Fibroblast of mammary gland (primary cell): ENCODE data around the gene PDILT.

Experiments used
- DNase-seq: peaks from one replicate; pipeline ENCODE4 v3.0.0-alpha.2; 2010; ENCODE audit warnings: low read depth
- H3K4me3 ChIP-seq: 2 replicates; pipeline ENCODE4 v1.5.1; 2011; ENCODE audit warnings: low read depth, mild to moderate bottlenecking, low read length, moderate library complexity; ENCODE audit not compliant: control insufficient read depth
- TF ChIP-seq, protein P1 (sequence below): conservative IDR thresholded peaks from 2 replicates; pipeline ENCODE4 v1.5.1; 2011; ENCODE audit warnings: low read depth, low read length, inconsistent platforms; ENCODE audit not compliant: control insufficient read depth, insufficient read depth

PDILT gene

DNA sequence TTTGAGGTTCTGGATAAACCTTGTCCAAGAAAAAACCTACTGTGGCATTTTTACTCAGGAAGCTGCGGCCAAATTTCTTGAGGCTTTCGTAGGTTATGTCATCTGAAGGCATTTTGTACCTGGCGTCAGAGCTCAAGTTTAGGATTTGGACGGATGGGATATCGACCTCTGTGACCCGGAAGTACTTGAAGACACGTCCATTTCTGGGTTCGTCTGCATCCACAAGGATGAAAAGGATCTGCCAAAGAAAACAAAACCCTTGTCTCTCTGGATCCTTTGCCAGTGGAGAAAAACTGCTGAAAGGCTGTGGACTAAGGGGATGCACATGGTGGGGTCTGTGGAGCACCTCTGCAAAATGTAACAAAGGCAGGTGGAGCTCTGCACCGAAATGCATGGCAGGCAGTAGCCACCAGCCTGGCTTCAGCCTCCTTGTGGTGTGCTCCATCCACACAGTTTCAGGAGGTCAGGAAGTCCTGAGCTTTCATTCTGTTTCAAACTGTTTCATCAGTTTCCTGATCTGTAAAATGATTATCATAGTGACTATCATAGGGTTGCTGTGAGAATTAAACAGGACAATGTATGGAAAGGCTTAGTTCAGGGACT, 35.0 kb downstream of the PDILT start:
- TF ChIP-seq, protein P1, sequence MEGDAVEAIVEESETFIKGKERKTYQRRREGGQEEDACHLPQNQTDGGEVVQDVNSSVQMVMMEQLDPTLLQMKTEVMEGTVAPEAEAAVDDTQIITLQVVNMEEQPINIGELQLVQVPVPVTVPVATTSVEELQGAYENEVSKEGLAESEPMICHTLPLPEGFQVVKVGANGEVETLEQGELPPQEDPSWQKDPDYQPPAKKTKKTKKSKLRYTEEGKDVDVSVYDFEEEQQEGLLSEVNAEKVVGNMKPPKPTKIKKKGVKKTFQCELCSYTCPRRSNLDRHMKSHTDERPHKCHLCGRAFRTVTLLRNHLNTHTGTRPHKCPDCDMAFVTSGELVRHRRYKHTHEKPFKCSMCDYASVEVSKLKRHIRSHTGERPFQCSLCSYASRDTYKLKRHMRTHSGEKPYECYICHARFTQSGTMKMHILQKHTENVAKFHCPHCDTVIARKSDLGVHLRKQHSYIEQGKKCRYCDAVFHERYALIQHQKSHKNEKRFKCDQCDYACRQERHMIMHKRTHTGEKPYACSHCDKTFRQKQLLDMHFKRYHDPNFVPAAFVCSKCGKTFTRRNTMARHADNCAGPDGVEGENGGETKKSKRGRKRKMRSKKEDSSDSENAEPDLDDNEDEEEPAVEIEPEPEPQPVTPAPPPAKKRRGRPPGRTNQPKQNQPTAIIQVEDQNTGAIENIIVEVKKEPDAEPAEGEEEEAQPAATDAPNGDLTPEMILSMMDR = no peak
- DNase-seq = no peak
- no peak overlapping the region for H3K4me3 ChIP-seq

DNA sequence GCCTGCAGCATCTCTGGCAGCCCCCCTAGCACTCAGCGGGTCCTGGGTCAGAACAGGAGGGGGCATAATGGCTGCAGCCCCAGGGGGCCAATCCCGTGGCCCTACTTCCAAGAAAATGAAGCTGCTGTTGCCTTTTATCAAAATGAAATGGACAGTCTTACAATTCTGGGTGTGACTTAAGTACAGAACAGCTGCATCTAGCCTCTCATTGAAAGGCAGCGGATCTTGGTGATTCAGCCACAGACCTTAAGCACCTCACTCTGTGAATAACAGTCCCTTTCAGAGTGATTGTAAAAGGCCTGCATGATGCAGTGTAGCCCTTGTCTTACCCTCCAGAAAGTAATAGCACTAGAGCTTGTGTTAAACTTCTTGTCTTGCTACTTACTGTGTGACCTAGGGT, 40.5 kb downstream of the PDILT start:
- DNase-seq = no peak
- TF ChIP-seq, protein P1 = no peak
- H3K4me3 ChIP-seq = no peak overlapping the region

DNA sequence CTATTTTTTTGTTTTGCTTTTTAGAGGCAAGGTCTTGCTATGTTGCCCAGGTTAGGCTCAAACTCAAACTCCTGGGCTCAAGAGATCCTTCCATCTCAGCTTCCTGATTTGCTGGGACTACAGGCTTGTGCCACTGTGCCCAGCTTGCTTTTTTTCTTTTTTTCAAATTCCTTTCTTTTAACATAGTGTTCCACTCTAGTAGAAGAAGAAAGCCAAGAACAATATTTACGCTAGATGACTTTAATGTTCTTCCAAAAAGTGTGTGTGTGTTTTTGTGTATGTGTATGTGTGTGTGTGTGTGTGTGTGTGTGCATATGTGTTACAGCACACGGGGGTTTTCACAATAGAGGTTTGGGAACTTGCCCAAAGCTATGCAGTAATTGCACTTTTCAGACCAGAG, 41.3 kb downstream of the PDILT start:
- TF ChIP-seq, protein P1 = no peak
- no peak for DNase-seq
- H3K4me3 ChIP-seq = no peak overlapping the region

DNA sequence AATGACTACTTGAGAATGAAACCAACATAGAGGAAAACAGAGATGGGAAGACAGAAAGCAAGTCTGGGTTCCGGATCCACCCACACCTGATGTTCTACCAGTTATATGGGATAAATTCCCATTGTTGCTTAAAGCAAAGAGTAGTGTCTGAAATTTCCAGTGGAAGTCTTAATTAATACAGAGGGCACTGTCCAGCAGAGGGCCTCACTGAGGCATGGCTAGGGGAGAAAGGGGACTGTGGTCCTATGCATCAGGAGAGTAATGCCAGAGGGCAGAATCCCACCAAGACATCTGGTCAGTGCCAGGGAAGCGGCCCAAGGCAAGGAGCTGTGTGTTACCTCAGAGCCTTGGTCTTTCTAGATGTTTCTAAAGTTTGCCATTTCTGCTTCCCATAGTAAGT, 44.5 kb downstream of the PDILT start:
- no peak overlapping the region for H3K4me3 ChIP-seq
- TF ChIP-seq, protein P1 = no peak
- DNase-seq = no peak

DNA sequence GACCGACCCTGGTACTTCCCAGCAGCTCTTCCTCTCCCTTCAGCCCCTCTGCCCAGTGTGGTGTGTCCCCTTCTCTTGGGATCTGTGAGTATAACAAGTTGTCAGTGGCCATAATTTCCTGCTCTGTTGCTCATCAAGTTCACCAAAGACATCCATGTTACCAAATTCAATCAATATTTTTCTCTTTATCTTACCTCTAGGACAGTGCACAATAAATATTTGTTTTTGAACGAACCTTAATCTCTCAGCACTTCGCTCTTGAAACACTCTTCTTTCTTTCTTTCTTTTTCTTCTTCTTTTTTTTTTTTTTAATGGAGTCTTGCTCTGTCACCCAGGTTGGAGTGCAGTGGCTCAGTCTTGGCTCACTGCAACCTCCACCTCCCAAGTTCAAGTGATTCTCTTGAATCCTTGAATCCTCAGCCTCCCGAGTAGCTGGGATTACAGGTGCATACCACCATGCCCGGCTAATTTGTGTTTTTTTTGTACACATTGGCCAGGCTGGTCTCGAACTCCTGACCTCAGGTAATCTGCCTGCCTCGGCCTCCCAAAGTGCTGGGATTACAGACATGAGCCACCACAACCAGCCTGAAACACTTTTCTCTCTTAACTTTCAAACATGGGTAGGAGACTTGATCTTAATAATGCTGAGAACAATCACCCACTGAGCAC, 49.3 kb downstream of the PDILT start:
- TF ChIP-seq, protein P1 = no peak
- no peak overlapping the region for H3K4me3 ChIP-seq
- DNase-seq = no peak

DNA sequence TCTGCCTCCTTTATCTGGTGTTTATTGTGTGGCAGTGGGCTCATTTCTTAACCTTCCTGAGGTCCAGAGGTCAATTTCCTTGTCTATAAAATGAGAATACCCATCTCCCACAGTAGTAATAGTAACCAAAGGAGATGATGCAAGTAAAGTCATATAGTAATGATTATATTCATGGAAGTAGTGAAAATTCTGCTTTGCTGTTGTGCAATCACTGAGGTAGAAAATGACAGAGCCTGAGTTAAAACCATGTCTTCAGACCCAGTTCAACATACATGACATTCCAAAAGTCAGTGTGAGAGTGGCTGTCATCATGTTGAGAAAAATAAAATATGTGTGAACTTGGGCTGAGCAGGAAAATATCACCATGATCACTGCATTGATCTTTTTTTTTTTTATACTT, 51.2 kb downstream of the PDILT start:
- TF ChIP-seq, protein P1 = no peak
- no peak overlapping the region for H3K4me3 ChIP-seq

DNA sequence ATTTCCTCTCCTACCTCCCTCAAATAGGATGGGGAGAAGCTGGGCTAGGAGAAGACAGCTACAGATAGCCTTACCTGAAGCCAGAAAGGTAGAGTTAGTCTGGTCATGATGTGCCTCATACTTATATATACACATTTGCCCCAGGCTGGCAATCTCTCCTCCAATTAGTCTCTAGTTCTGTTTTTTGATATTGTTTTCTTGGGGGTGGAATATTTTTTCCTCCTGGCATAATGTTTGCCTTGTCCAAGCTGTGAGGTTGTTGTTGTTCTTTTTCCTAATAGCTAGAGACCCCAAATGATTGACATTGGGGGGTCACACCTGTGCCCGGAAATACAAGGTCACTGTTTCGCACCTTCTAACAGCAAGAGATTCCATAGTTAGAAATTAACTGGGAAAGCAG, 51.9 kb downstream of the PDILT start, which contains the start of gene UMOD:
UMOD (minus strand) TSS at position 101 of the 400 bp plus-strand sequence. CDS start 1,978 bp downstream, outside the sequence.
- no peak for DNase-seq
- TF ChIP-seq, protein P1 = no peak
- no peak within 1 kb of the TSS for H3K4me3 ChIP-seq

More for the DNA sequence above, 51.2 kb downstream of the PDILT start:
- no peak for DNase-seq
